ENCODE measurements around the gene LRFN2.

DNA sequence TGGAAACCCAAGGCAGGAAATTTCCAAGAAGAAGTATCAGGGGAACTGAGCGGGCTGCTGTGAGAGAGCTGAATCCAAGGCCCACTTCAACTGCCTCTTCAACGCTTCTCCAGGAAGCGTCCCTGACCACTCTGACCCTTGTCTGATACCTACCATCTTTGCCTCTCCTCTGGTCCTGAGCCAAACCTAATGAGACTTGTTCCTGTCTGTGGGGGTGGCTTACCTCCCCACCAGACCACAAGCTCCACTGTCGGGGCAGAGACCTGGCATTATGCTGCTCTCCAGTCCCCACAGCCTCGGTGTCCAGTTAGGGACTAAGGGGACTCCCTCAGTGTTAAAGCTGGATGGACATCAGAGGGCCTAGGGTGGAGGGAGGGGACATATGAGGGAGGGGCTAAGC is 49.7 kb downstream of the LRFN2 start:
- no peak for TF ChIP-seq POLR2AphosphoS5 (IDR thresholded peaks at IDR 0.05; ENCODE audit: low read depth, low read length)
- TF ChIP-seq, protein P1, sequence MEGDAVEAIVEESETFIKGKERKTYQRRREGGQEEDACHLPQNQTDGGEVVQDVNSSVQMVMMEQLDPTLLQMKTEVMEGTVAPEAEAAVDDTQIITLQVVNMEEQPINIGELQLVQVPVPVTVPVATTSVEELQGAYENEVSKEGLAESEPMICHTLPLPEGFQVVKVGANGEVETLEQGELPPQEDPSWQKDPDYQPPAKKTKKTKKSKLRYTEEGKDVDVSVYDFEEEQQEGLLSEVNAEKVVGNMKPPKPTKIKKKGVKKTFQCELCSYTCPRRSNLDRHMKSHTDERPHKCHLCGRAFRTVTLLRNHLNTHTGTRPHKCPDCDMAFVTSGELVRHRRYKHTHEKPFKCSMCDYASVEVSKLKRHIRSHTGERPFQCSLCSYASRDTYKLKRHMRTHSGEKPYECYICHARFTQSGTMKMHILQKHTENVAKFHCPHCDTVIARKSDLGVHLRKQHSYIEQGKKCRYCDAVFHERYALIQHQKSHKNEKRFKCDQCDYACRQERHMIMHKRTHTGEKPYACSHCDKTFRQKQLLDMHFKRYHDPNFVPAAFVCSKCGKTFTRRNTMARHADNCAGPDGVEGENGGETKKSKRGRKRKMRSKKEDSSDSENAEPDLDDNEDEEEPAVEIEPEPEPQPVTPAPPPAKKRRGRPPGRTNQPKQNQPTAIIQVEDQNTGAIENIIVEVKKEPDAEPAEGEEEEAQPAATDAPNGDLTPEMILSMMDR (IDR thresholded peaks at IDR 0.05) = no peak
- no peak for TF ChIP-seq TCF12 (IDR thresholded peaks at IDR 0.05)
- no peak for TF ChIP-seq CHD2 (IDR thresholded peaks at IDR 0.05; ENCODE audit: low read length, partially characterized antibody)
- TF ChIP-seq, protein P2, sequence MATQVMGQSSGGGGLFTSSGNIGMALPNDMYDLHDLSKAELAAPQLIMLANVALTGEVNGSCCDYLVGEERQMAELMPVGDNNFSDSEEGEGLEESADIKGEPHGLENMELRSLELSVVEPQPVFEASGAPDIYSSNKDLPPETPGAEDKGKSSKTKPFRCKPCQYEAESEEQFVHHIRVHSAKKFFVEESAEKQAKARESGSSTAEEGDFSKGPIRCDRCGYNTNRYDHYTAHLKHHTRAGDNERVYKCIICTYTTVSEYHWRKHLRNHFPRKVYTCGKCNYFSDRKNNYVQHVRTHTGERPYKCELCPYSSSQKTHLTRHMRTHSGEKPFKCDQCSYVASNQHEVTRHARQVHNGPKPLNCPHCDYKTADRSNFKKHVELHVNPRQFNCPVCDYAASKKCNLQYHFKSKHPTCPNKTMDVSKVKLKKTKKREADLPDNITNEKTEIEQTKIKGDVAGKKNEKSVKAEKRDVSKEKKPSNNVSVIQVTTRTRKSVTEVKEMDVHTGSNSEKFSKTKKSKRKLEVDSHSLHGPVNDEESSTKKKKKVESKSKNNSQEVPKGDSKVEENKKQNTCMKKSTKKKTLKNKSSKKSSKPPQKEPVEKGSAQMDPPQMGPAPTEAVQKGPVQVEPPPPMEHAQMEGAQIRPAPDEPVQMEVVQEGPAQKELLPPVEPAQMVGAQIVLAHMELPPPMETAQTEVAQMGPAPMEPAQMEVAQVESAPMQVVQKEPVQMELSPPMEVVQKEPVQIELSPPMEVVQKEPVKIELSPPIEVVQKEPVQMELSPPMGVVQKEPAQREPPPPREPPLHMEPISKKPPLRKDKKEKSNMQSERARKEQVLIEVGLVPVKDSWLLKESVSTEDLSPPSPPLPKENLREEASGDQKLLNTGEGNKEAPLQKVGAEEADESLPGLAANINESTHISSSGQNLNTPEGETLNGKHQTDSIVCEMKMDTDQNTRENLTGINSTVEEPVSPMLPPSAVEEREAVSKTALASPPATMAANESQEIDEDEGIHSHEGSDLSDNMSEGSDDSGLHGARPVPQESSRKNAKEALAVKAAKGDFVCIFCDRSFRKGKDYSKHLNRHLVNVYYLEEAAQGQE (IDR thresholded peaks at IDR 0.05; ENCODE audit: low read depth, low read length) = no peak
- TF ChIP-seq EP300 (IDR thresholded peaks at IDR 0.05; ENCODE audit: borderline replicate concordance in 1 of 2, low read depth in 1 of 2, low read length in 1 of 2) = no peak
